GM18505 (cell line): ENCODE results near the gene C2CD4C.
"Not testable (repeated sequence)": the region's sequence is repeated elsewhere in the genome, so short reads cannot be mapped to it uniquely, and the experiment has no call there.

Experiments used
- ATAC-seq: cut with Tn5 transposase; IDR thresholded peaks from one replicate; pipeline ENCODE4 v1.9.1; 2021; ENCODE audit not compliant: unreplicated experiment
- POLR2A ChIP-seq: IDR thresholded peaks from 4 replicates; pipeline ENCODE4 v1.6.1; 2011; ENCODE audit warnings: borderline replicate concordance; ENCODE audit not compliant: insufficient read depth, insufficient read length; ENCODE audit errors: extremely low read depth

C2CD4C gene

GRCh38 chr19:371501-372168 is 37.3 kb downstream of the C2CD4C start:
- no peak for TF ChIP-seq POLR2A
- no peak for ATAC-seq

- ATAC-seq = no peak
Measured at GRCh38 chr19:370641-371330, 38.2 kb downstream of the C2CD4C start.

DNA sequence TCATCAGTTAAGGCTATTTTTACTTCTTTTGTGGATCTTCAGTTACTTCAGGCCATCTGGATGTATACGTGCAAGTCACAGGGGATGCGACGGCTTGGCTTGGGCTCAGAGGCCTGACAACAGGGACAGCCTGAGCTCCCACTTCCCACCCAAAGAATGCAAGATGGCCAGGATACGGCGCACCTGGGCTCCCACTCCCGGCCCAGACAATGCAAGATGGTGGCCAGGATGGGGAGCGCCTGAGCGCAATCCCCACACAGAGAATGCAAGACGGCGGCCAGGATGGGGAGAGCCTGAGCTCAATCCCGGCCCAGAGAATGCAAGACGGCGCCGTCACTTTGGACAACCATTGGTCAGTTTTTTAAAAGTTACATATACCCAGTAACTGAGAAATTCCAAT is 39.1 kb downstream of the C2CD4C start:
- TF ChIP-seq POLR2A = no peak
- no peak for ATAC-seq

More at GRCh38 chr19:370641-371330, 38.2 kb downstream of the C2CD4C start:
- TF ChIP-seq POLR2A = no peak

GRCh38 chr19:369256-369655 is 39.7 kb downstream of the C2CD4C start:
- ATAC-seq = no peak
- no peak for TF ChIP-seq POLR2A

DNA sequence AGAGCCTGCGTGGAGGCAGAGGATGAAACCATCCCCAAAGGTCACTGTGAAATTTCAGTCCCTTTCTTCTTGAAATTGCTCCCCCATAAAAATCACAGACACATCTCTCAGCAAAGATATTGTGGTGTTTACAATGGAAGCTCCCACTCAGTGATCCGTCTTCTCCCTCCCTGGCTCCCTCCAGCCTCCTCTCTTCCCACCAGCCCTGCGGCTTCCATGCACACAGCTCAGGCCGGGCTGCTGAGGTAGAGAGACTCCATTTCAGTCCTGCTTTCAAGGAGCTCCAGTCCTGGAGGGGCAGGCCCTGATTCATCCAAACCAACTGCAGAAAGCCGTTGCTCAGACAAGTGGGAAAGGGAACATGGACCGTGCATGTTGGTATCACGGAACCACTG is 40.3 kb downstream of the C2CD4C start:
- no peak for TF ChIP-seq POLR2A
- ATAC-seq = no peak

- ATAC-seq = no peak
- no peak for TF ChIP-seq POLR2A
Measured at GRCh38 chr19:367963-368629, 40.9 kb downstream of the C2CD4C start.

DNA sequence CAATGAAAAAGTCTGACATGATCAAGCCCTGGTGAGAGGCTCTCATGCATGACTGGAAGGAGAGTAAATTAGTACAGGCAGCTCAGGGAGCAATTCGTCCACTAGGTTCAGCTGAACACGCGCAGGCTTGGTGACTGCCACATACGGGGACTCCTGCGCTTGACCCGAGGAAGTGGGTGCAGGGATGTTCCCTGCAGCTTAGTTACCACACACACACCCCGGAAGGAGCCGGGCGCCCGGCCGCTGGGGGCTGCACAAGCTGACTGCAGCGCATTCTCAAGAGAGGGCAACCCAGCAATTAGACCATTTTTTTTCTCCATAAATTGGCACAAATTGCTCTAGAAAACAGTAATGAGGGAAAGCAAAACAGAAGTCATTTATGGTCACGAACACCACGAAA is 41.4 kb downstream of the C2CD4C start:
- no peak for ATAC-seq
- no peak for TF ChIP-seq POLR2A

DNA sequence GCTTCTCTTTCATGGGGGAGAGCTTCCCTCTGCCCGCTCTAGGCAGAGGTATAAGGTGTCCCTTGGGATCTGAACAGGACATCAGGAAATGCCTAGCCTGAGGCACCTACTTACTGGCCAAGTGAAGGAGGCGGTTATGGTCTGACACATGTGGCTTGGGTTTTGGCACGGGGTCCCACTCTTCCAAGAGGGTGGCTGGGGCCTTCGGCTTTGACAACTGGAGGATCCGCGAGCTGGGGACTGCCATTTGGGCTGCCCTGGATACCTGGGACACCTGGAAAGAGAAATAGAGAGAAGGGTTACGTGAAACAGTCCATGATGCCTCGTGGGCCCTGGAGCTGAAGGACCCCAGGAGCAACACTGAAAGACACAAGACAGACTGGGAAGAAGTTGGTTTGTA is 42.0 kb downstream of the C2CD4C start:
- TF ChIP-seq POLR2A = no peak

GRCh38 chr19:366205-366783 is 42.7 kb downstream of the C2CD4C start:
- no peak for ATAC-seq
- no peak for TF ChIP-seq POLR2A

More for the DNA sequence above, 42.0 kb downstream of the C2CD4C start:
- no peak for ATAC-seq

GRCh38 chr19:364496-365287 is 44.3 kb downstream of the C2CD4C start:
- no peak for TF ChIP-seq POLR2A
- no peak for ATAC-seq

DNA sequence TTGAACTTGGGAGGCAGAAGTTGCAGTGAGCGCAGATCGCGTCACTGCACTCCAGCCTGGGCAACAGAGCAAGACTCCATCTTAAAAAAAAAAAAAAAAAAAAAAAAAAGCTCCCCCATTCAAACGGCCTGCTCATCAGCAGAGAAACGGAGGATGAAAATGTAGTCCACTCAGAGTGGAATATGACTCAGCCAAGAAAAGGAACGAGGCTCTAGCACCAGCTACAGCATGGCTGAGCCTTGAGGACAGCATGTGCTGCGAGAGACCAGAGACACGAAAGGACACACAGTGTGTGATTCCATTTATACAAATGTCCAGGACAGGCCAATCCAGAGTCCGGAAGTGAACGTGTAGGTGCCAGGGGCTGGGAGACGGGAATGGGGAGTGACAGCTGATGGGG is 46.3 kb downstream of the C2CD4C start:
- TF ChIP-seq POLR2A = no peak
- ATAC-seq = no peak

GRCh38 chr19:362154-362553 is 46.8 kb downstream of the C2CD4C start:
- TF ChIP-seq POLR2A = no peak
- ATAC-seq = no peak

DNA sequence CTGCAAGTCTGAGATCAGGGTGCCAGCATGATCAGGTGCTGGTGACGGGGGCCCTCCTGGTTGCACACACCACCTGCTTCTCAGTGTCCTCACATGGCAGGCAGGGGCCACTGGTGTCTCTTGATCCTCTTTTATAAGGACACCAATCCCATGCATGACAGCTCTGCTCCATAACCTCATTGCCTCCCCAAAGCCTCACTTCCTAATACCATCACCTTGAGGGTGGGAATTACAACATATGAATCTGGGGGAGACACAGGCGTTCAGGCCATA is 49.4 kb downstream of the C2CD4C start:
- TF ChIP-seq POLR2A = no peak
- ATAC-seq = no peak

GRCh38 chr19:355536-355935 is 53.4 kb downstream of the C2CD4C start:
- not testable (repeated sequence) for ATAC-seq
